GM21737 (cell line): ENCODE measurements around the gene B4GALNT1.
"Not testable (repeated sequence)": the region's sequence is repeated elsewhere in the genome, so short reads cannot be mapped to it uniquely, and the experiment has no call there.

ENCODE experiments used
- ATAC-seq: cut with Tn5 transposase; IDR thresholded peaks from one replicate; pipeline ENCODE4 v1.9.1; 2021; ENCODE audit warnings: mild to moderate bottlenecking, moderate library complexity; ENCODE audit not compliant: unreplicated experiment

The B4GALNT1 gene

GRCh38 chr12:57632958-57633840 lies at the start of gene B4GALNT1:
Gene B4GALNT1 (minus strand): TSS chr12:57633201. CDS start chr12:57632132, 1,069 bp downstream.
- ATAC-seq, result peak; percentile 78

- no peak for ATAC-seq
These were observed 46.7 kb upstream of the B4GALNT1 start for GRCh38 chr12:57679697-57680096.

GRCh38 chr12:57677947-57678346 lies 44.9 kb upstream of the B4GALNT1 start:
- not testable (repeated sequence) for ATAC-seq

GRCh38 chr12:57674691-57675090 lies 41.7 kb upstream of the B4GALNT1 start:
- ATAC-seq, result no peak

- no peak for ATAC-seq
These were observed 39.8 kb upstream of the B4GALNT1 start for GRCh38 chr12:57672801-57673200.

- ATAC-seq, result not testable (repeated sequence)
These were observed 38.8 kb upstream of the B4GALNT1 start for GRCh38 chr12:57671811-57672210.

- ATAC-seq, result not testable (repeated sequence)
These were observed 36.7 kb upstream of the B4GALNT1 start for GRCh38 chr12:57669691-57670090.

GRCh38 chr12:57666897-57667296 lies 33.9 kb upstream of the B4GALNT1 start:
- no peak for ATAC-seq

GRCh38 chr12:57665066-57665820 lies 32.2 kb upstream of the B4GALNT1 start:
- not testable (repeated sequence) for ATAC-seq

- ATAC-seq, result no peak
These were observed 28.4 kb upstream of the B4GALNT1 start for GRCh38 chr12:57661376-57661775.

- no peak for ATAC-seq
These were observed 25.9 kb upstream of the B4GALNT1 start for GRCh38 chr12:57658890-57659289.

- no peak for ATAC-seq
These were observed 24.7 kb upstream of the B4GALNT1 start for GRCh38 chr12:57657744-57658143.

- ATAC-seq, result not testable (repeated sequence)
These were observed 23.4 kb upstream of the B4GALNT1 start for GRCh38 chr12:57656408-57656807.

GRCh38 chr12:57655541-57656240 lies 22.7 kb upstream of the B4GALNT1 start:
- no peak for ATAC-seq

GRCh38 chr12:57654042-57654441 lies 21.0 kb upstream of the B4GALNT1 start:
- no peak for ATAC-seq

GRCh38 chr12:57646659-57647049 lies 13.7 kb upstream of the B4GALNT1 start:
- ATAC-seq, result not testable (repeated sequence)

GRCh38 chr12:57645990-57646658 lies 13.1 kb upstream of the B4GALNT1 start:
- ATAC-seq, result not testable (repeated sequence)

GRCh38 chr12:57641699-57642442 lies 8.9 kb upstream of the B4GALNT1 start:
- ATAC-seq, result no peak

- no peak for ATAC-seq
These were observed 7.4 kb upstream of the B4GALNT1 start for GRCh38 chr12:57640175-57641042.
